Endothelial cell of umbilical vein (primary cell): ENCODE results near the gene C1orf167.

Experiments used
- CTCF ChIP-seq, 2 donors: IDR thresholded peaks; 1 replicate in 1 of 2; 2 replicates in 1 of 2; pipeline ENCODE4 v1.5.1; 2011; ENCODE audit warnings: low read length in 2 of 2, mild to moderate bottlenecking in 2 of 2, moderate library complexity in 2 of 2, control low read depth in 1 of 2, inconsistent platforms in 1 of 2, low read depth in 1 of 2; ENCODE audit not compliant: insufficient read depth in 1 of 2; ENCODE audit errors: extremely low read depth in 1 of 2
- FOS ChIP-seq: IDR thresholded peaks from 2 replicates; pipeline ENCODE4 v1.6.1; 2011; ENCODE audit warnings: mild to moderate bottlenecking, low read length, moderate library complexity, borderline replicate concordance; ENCODE audit not compliant: insufficient read depth
- POLR2A ChIP-seq: IDR thresholded peaks from 2 replicates; pipeline ENCODE4 v1.6.1; 2012; ENCODE audit warnings: low read depth, mild to moderate bottlenecking, control low read depth, low read length

GRCh38 chr1:11746092-11746491 is 15.9 kb upstream of the C1orf167 start:
- TF ChIP-seq CTCF (IDR thresholded peaks at IDR 0.05; ENCODE audit: extremely low read depth in 1 of 2, insufficient read depth in 1 of 2, low read depth in 1 of 2, low read length in 2 of 2) (no peak), POLR2A (no peak), FOS (no peak)
